Stimulated activated CD8-positive, alpha-beta memory T cell treated with anti-CD3 and anti-CD28 coated beads, Interleukin-15, amount 100 ng/mL, for 48 hours (primary cell): ENCODE data around the gene ALX4.

Experiments
- DNase-seq, 2 donors: peaks; one replicate each; pipeline ENCODE4 v3.0.0-alpha.2; 2020; ENCODE audit warnings: low read depth in 2 of 2

ALX4 gene

DNA sequence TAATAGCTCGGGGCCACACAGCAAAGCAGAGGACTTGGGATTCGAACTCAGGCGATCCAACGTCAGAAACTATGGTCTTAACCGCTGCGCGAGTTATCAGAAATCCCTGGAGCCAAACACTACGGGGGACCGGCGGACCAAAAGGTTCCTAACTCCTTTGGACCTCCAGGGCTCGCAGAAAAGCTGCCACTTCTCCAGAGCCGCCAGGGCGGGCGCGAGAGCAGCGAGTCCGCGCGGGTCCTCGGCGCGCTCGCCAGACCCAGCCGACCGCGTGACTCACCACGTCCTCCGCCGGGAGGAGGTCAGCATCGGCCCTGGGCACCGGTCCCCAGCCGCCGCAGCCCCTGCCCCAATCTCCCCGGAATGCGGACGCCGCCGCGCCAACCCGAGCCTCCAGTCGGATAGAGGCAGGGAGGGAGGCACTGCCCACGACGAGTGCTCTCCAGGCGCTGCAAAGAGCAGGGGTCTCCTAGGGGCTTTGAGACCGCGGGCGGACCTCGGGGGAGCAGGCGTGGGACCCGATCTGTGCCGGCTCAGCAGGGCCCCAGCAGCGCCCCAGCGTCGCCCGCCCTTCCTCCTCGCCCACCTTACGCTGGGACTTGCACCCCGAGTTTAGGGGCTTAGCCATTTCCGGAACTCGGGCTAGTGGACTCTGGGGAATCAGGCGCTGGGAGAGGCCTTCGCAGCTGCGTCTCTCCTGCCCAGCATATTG is 6.2 kb upstream of the ALX4 start:
- no peak for DNase-seq

DNA sequence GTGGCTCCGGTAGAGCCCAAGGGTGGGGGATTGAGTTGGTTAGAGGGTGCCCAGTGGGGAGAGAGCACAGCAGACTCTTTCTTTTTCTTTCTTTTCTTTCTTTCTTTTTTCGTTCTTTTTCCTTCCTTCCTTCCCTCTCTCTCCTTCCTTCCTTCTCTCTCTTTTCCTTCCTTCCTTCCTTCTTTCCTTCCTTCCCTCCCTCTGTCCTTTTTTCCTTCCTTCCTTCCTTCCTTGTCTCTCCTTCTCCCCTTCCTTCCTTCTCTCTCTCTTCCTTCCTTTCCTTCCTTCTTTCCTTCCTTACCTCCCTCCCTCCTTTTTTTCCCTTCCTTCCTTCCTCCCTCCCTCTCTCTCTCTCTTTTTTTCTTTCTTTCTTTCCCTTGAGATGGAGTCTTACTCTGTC is 4.8 kb upstream of the ALX4 start:
- no peak for DNase-seq

DNA sequence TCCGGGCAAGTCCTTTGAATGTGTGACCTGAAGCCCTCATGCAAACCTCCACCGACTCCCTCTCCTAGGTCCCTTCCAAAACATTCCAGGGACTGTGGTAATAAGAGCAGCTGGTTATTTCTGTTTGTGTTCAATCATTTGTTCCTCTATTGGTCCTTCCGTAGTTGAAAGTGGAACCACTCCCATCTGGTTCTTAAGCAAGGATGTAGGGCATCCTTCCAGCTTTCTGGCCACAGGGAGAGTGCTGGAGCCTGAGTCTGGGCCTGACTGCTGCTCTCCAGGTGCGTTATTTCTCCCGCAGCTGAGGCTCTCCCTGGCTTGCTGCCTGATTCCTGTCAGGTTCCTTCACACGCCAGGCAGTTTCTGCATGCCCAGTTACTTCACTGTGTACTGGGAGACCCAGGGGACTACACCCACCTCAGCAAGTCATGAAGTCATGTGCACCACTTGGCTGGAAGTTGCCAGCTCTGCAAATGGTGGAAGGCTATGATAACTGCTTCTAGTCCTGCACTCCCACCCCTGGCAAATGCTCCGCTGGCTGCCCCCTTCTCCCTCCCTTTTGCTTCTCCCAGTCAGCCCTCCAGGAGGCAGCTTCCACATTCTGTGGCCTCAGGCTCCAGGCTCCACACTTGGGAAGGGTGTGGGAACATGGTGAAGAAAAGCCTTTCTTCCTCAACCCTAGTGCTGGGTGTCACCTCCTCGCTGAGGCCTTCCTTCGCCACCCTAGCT is 4.0 kb upstream of the ALX4 start:
- DNase-seq, result no peak

DNA sequence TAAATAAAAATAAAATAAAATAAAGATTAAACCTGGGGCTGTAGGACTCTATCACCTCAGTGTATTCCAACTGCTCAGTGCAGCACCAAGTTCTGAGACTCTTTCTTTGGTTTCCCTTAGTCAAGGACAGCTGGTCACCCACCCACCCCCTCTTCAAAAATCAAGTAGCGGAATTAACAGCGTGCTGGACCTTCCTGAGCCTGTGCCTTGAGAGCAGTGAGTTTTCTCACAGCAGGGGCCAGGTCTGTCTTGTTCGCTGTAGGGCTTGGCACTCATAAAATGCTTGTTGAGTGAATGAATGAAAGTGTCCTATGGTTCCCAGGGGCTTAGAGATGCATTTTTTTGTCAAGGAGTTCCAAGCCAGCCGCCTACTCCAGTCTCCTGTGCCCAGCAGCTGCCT is 2.9 kb upstream of the ALX4 start:
- no peak for DNase-seq

DNA sequence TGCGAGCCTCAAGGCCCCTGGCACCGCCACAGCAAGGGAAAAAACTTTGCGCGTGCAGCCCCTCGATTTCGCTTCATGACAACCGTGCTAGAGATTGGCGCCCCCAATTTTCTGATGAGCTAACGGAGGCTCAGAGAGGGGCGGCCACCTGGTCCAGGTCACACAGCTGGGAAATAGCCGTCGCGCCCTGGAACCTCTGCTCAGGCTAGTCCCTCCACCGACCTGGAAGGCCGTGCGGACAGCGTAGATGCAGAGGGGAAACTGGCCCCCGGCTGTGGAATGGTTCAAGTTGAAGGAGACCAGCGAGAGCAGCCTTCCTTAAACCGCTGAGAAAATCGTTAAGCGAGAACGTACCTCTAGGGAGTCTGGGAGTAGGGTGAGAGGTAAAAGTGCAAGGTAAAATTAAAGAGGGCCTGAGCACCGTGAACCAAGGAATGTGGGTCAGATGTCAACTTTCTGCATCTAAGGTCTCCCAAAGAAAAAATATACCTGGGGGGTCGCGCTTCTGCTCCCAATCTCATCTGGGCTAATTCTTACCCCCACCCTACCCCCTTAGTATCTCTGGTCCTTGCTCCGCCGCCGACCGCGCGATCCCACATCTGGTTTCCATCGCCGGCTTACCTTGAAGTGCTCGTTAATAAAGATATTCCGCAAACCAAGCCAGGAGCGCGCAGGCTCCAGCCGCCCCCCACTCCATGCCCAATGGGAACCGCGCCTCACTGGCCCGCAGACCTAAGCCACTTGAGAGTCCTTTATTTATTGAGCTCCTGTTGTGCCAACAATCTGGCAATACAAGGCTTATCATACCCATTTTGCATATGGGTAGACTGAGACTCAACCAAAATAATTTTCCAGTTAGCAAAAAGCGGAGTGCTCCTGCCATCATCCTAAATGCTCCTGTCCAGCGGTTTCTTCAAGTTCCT is 1.7 kb upstream of the ALX4 start:
- DNase-seq, result no peak

DNA sequence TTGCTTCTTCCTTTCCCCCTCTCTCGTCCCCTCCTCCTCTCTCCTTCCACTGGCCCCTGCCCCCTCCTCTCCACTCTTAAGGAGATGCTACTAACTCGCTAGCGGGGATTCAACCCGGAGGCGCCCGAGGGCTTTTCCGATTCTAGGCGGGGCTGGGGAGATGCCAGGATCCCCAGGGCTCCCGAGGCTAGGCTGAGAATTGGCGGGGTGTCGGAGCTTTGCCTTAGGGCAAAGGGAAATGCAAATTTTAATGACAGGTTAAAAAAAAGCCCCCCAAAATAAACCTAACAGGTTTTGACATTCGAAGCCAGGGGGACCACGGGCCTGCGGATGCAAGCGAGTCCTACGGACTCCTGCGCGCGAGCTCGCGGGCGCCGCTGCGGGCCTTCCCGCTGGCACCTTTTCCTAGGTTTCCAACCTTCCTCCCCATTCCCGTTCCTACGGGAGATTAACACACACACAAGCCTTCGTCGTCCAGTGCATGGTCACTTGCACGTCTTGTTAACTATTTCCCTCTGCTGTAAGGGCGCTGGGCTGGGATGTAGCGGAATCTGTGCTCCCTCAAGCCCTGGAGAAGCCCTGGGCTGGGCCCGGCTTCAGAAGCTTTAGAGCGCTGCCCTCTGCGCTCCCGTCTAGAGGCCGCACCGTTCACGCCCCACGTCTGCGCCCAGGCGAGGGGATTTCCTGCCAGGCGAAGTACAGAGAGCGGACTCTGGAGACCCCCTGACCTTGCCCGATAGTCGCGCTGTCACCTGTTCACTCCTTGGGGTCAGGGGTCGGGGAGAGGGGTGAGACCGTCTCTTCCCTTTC is 729 bp upstream of the ALX4 start:
- no peak for DNase-seq

DNA sequence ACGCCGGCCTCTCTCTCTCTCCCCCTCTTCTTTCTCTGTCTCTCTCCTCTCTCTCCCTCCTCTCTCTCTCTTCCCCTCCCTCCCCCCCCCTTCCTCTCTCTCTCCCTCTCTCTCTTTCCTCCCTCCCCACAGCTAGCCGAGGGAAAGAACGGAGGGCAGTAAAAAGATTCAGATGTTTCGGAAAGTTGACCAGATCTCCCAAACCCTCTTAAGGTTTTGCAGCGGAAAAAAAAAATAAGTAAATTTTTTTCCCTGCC is 195 bp upstream of the ALX4 start:
- DNase-seq, result no peak

DNA sequence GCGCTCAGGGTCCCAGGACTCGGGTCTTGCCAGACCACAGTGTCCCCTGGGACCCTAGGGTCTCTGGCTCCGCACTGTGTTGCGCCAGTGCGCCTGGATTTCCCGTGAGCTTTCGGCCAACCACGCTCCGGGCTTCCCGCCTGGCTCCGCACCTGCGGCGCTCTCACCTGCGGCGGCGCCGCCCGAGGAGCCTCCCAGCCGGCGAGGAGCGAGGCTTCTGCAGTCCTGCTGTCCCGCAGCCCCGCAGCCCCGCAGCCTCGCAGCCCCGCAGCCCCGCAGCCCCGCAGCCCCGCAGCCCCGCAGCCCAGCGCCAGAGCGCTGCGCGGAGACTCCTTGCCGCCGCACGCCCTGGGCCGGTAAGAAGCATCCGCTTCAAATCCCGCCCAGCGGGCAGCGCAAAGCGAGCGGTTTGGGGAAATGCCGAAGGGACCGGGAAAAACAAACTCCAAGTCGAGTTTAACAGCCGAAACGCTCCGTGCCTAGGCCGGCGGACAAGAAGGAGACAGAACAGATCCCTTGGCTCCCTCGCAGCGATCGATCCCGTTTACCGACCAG is 939 bp downstream of the ALX4 start:
- no peak for DNase-seq

DNA sequence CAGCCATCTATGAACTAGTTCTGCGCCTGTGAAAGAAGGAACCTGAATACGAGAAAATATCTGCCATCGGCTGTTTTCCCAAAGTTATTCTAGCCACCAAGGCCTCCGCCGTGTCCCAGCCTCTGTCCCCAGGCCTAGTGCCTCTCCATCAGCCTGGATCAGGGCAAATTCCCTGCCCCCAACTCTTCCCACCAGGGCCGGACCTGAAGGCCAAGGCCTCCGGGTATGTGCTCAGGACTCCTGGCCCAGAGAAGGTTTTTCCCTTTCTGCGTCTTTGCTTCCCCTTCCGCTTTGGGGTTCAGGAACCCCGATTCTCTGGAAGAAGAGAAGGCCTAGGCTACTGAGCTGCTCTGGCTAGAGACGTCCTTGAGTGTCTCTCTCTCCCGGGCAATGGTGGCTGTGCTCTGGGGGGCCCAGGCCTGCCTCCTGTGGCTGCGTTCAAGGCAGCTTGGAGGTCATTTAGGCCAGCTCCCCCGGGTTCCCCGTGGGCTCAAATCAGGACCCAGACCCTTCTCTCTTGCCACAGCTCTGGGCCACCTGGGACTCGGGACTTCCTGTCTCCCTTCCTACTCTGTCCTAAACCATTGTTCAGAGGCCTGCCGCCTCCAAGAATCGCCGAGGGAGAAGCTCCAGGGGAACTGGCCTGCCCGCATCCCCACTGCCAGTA is 1.6 kb downstream of the ALX4 start:
- DNase-seq, result no peak

DNA sequence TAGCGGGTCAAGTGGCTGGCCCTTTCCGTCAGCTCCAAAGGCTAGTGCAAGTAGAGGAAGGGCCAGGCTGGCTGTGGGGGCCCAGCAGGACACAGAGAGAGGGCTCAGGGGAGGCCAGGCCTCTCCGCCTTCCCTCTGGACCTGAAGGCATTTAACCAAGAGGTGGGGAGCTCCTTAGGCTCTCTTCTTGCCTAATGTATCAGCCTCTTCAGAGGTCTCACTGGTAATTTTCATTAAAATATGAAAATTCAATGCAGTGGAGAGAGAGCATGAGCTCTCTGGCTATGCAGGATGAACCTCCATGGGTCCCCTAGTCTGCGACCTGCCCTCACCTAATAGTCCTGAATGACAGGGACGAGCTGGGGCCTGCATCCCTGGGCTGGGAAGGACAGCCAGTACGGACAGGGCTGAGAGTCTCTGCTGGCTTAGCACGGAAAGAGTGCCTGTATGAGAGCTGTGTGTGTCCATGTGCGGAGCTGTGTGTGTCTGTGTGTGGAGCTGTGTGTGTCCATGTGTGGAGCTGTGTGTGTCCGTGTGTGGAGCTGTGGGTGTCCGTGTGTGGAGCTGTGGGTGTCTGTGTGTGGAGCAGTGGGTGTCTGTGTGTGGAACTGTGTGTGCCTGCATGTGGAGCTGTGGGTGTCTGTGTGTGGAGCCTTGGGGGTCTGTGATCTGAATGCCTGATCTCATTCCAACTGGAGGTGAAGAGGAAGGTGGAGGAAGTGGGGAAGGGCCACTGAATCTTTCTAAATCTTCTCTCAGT is 2.4 kb downstream of the ALX4 start:
- DNase-seq, result no peak

DNA sequence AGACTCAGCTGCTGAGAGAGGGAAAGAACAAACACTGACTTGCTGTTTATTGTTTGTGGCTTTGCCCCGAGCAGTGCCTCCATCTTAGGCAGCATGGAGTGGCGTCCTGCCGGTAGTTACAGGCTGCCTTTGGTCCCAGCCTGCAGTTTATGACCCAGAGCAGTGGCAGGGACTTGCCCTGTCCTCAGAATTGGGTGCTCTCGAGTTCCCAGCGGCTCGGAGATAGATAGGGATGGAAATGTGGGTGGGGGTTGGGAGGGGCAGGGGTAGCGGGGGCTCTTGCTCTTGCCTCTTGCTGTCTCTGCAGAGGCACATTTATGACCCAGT is 3.1 kb downstream of the ALX4 start:
- no peak for DNase-seq

DNA sequence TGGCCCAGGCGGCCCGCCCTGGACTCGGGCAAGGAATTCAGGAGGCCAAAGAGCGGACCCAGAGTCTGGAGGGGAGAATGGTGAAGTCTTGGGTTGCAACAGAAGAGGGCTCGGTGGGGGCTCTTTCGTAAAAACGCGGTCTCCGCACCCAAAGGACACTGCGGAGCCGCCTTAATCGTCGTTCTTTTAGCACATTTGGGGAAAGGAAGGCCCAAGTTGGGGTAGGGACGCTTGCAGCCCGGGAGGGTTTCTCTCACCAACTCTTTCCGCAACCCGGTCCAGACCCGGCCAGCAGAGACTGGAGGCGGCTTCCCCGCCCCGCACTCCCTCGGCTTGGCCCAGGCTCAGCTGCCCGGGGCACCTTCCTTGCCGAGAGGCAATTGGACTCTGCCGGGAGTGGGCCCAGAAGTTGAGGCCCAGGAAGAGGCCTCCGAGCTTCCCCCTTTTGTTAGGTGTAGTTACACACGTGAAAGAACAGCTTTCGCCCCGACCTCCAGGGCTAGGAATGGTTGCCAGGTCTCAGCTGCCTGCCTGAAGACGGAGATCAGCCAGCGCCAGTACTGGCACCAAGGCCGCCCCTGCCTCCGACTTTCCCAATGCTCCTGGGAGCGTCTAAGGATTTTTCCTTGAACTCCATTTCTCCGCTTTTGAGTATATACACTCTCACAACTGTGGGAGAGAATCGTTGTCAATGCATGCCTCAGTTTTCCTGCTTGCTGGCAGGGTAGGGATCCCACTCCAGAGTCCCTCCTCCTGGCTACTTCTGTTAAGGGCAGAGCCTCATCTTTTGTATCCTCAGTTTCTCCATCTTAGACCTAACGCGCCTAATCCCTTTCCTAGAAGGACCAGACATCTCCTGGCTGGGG is 3.7 kb downstream of the ALX4 start:
- no peak for DNase-seq

DNA sequence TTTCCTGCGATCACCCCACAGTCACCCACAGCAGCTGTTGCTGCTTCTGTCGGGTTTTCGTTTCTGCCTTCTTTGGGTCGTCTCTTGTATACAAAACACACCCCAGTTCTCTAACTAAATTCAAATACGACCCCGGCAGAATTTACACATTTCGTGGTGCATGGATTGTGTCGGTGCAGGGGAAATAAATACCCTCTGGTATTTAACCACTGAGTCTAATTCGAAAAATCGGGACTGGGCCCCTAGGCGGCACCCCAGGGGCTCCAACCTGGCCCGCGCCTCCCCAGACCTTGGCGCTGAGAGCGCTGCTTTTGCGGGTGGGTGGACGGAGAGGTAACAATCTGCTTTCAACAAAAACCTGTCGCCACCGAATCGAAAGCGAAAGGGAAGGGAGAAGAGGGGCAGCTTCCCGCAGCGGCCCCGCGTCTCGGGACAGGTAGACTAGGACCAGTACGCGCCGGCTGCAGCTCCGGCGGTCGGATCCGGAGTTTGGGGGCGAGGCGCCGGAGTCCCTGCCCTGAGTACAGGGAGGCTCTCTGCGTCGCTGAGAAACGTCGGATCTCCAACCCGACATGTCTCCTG is 4.4 kb downstream of the ALX4 start:
- DNase-seq, result peak in 1 of 2 donors; percentile 5

DNA sequence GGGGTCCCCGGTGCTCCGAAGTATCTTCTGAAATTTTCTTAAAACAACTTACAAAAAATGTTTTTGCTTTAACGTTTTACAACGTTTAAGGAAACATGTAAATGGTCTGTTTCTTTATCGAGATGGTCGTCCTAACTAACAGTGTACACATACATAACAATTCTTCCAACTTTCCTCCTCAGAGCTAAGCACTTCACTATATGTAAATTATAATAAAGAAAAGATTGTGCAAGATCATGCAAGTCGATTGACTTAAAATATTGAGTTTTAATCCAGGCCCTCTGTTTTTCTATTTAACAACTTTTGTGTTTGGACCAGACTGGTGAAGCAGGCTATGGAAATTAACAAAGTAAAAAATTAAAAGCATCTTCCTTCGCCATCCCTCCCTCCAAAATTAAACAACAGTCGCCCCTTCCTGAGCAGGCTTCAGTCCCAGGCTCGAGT is 4.9 kb downstream of the ALX4 start:
- DNase-seq, result no peak

DNA sequence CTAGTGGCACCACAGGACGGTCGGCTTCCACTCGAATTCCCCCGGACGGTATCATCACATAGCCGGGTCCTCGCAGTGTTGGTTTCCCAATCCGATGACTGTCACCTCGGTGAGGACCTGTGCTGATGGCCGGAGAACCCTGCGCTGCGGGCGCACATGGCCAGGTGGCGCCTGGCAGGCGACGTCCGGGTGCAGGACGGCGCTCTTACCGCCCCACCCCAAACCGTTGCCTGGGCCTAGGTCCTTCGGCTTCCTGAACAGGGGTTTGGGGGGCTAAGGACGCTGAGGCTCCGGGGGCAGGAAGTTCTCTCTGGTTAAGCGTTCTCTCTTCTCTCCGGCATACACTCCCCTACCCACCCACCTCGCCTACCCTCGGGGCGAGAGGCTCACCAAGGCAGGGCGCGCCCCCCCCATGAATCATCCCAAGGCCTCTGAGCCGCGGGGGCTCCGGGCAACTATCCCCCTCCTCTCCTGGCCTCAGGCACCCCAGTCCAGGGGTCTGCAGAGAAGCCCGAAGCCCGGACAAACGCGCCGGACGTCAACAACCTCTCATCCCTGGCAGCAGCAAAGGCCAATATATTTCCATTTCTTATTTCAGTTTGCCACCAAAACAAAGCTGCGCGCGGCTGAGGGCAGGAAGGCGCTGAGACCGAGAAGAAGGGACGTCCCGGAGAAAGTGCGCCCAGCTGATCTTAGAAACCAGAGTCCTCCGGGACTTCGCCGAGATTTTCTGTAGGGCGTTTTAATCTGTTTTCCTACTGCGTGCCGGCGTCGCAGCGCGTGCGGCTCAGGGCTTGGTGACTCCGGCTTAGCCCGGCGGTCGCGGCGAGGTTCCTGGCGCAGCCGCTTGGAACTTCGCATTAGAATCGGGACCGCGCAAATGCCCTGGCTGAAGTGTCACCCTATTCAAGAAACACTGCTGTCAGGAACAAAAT is 5.6 kb downstream of the ALX4 start:
- no peak for DNase-seq

DNA sequence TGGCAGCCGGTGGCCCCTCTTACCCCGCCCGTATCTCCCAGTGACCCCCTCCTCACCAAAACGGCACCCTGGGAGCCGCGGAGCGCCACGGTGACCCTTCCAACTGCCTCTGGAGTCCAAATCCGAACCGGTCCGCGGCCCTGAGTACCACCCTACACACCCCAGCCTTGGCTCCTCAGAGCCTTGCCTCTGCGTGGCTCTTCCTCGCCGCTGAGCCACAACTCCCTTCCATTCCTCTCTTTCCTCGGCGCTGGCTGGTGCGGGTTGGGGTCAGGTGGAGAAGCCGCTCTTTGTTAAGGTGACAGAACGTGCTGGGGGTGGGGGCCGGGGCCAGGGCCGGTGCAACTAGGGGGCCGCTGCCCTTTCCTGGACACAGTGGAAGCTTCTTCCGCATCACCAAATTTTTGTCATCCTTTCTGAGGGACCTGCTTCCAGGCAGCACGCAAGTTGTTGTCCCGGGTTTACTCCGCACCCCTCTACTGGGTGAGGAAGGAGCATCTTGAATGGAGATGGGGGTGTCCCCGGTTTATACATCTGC is 6.5 kb downstream of the ALX4 start:
- no peak for DNase-seq

DNA sequence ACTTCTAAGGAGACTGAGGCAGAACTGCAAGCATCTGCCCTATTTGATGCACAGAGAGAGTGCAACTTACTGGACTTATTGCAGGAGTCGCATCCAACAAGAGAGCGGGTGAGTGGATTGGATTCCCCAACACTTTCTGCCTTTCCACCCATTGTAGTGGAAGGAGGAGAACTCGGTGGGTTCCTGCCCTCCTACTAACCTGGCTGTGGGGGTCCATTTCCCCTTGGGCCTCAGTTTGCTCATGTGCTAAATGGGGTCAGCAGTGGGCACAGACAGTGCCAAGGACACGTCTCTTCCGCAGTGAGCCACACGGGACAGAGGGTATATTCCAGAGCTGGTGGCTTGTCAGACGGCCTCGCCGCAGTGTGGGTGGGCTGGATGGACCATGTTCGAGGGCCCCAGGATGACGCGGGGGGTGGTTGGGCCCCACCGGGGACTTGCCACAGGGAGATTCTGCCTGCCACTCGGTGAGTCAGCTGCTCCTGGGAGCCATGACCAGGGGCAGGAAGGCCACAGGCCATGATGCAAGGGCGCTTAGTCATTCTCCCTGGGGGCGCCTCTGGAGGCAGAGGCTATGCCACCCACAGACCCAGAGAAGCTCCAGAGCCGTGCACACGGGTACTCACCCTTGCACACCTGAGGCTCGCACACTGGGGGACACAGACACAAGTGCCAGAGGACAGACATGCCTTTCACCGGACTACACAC is 8.2 kb downstream of the ALX4 start:
- peak; percentile 11 for DNase-seq
